Lower leg skin (tissue), 3 donors: ENCODE measurements around the gene NEDD4L.

Experiments
- POLR2A ChIP-seq, 2 donors: fragments of 450-650 bp; IDR thresholded peaks; one replicate each; pipeline ENCODE4 v1.6.1; 2016 to 2017; ENCODE audit warnings: antibody characterized with exemption in 2 of 2, mild to moderate bottlenecking in 1 of 2, moderate library complexity in 1 of 2
- TF ChIP-seq, protein P1 (sequence below), 3 donors: fragments of 450-650 bp; IDR thresholded peaks; one replicate each; pipeline ENCODE4 v1.5.1; 2016; ENCODE audit warnings: antibody characterized with exemption in 3 of 3, mild to moderate bottlenecking in 3 of 3, moderate library complexity in 2 of 3

DNA sequence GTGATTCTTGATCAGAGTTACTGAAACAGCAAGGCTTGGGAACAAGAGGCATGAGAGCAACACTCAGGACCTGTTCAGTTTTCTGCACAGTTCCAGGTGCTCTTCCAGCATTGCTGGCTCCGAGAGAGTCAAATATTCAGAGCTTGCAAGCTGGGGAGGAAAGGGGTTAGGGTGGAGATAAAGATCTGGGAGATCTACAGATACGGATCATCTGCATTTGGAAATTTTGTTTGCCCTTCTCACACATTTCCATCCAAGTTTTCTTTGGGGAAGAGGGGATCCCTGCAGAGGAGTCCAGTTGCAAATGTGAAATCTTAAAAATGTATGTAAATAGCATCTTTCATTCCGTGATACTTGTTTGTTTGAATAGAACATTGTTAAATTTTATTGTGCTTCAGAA, 108.2 kb downstream of the NEDD4L start:
- TF ChIP-seq, protein P1, sequence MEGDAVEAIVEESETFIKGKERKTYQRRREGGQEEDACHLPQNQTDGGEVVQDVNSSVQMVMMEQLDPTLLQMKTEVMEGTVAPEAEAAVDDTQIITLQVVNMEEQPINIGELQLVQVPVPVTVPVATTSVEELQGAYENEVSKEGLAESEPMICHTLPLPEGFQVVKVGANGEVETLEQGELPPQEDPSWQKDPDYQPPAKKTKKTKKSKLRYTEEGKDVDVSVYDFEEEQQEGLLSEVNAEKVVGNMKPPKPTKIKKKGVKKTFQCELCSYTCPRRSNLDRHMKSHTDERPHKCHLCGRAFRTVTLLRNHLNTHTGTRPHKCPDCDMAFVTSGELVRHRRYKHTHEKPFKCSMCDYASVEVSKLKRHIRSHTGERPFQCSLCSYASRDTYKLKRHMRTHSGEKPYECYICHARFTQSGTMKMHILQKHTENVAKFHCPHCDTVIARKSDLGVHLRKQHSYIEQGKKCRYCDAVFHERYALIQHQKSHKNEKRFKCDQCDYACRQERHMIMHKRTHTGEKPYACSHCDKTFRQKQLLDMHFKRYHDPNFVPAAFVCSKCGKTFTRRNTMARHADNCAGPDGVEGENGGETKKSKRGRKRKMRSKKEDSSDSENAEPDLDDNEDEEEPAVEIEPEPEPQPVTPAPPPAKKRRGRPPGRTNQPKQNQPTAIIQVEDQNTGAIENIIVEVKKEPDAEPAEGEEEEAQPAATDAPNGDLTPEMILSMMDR (IDR thresholded peaks at IDR 0.05) = no peak
- TF ChIP-seq POLR2A (IDR thresholded peaks at IDR 0.05) = no peak
